HL-60 (cell line): Measurements from ENCODE around the gene CHMP1A.

Experiments used
- CTCF ChIP-seq: IDR thresholded peaks from one replicate; pipeline ENCODE4 v1.5.1; 2011; ENCODE audit warnings: low read length, control low read depth, inconsistent platforms; ENCODE audit not compliant: insufficient read depth
- GABPA ChIP-seq: IDR thresholded peaks from 2 replicates; pipeline ENCODE4 v1.6.1; 2012; ENCODE audit warnings: low read depth

- TF ChIP-seq GABPA (no peak), CTCF (no peak)
Measured at GRCh38 chr16:89620406-89620841, 37.1 kb downstream of the CHMP1A start.
